Skeletal muscle satellite cell (primary cell): ENCODE results near the gene EPM2A. TPM values are rescaled to one million over a fixed set of nuclear protein-coding genes. Genes with fewer than 3 reads are reported as not detected.

Experiments
- H3K27me3 ChIP-seq: 2 replicates; pipeline ENCODE4 v1.7.0; 2013; ENCODE audit warnings: low read length; ENCODE audit not compliant: control insufficient read depth, insufficient read depth
- H3K36me3 ChIP-seq: 2 replicates; pipeline ENCODE4 v1.7.0; 2013; ENCODE audit warnings: mild to moderate bottlenecking, control low read depth, low read length; ENCODE audit not compliant: insufficient read depth
- H3K4me1 ChIP-seq: 2 replicates; pipeline ENCODE4 v1.7.0; 2013; ENCODE audit warnings: low read length; ENCODE audit not compliant: control insufficient read depth, insufficient read depth
- H3K4me2 ChIP-seq: 2 replicates; pipeline ENCODE4 v1.7.0; 2013; ENCODE audit warnings: mild to moderate bottlenecking, low read length
- H3K4me3 ChIP-seq: 2 replicates; pipeline ENCODE4 v1.7.0; 2013; ENCODE audit warnings: low read length
- H3K9ac ChIP-seq: 2 replicates; pipeline ENCODE4 v1.7.0; 2013; ENCODE audit warnings: mild to moderate bottlenecking, low read depth, low read length, moderate library complexity
- H3K9me3 ChIP-seq: replicated peaks from 2 replicates; pipeline ENCODE4 v1.7.0; 2013; ENCODE audit warnings: mild to moderate bottlenecking, control low read depth, low read length
- total RNA-seq: library from RNA; depleted of rRNA; stranded (reverse); fragments of >200 nt; gene quantifications from 2 replicates; pipeline ENCODE4 v1.2.3, GENCODE V29; 2012; rRNA removed

The EPM2A gene
- total RNA-seq = 2.8 and 3.5 TPM in 2 replicates

- H3K9me3 ChIP-seq = no peaks in the 10 kb centered on the region
- H3K4me2 ChIP-seq = peak within 1 kb of the TSS; percentile 91
- peak within 1 kb of the TSS; percentile 91 for H3K9ac ChIP-seq
- H3K36me3 ChIP-seq = no peaks in the 10 kb centered on the region
- H3K4me1 ChIP-seq = peaks cover 15% of the 10 kb centered on the region
- H3K27me3 ChIP-seq = no peaks in the 10 kb centered on the region
- H3K4me3 ChIP-seq = peak within 1 kb of the TSS; percentile 94
Measured at GRCh38 chr6:145735356-145736165, at the start of gene EPM2A. Gene EPM2A, minus strand, starts transcription at chr6:145735520. Its CDS starts 22 bp downstream, at chr6:145735498.

GRCh38 chr6:145784683-145785082, 49.4 kb upstream of the EPM2A start:
- Histone ChIP-seq H3K27me3 (no peaks in the 10 kb centered on the region), H3K4me3 (no peak overlapping the region), H3K9ac (no peak overlapping the region), H3K4me2 (no peak overlapping the region), H3K4me1 (no peaks in the 10 kb centered on the region), H3K36me3 (peaks cover 10% of the 10 kb centered on the region), H3K9me3 (no peaks in the 10 kb centered on the region)

- H3K9me3 ChIP-seq = no peaks in the 10 kb centered on the region
Measured at GRCh38 chr6:145783796-145784195, 48.5 kb upstream of the EPM2A start.

GRCh38 chr6:145772846-145773245, 37.5 kb upstream of the EPM2A start:
- H3K9me3 ChIP-seq = no peaks in the 10 kb centered on the region
- no peaks in the 10 kb centered on the region for H3K4me1 ChIP-seq
- no peak overlapping the region for H3K4me2 ChIP-seq
- H3K27me3 ChIP-seq = no peaks in the 10 kb centered on the region
- no peaks in the 10 kb centered on the region for H3K36me3 ChIP-seq
- H3K4me3 ChIP-seq = no peak overlapping the region
- no peak overlapping the region for H3K9ac ChIP-seq

More at GRCh38 chr6:145783796-145784195, 48.5 kb upstream of the EPM2A start:
- H3K4me1 ChIP-seq = no peaks in the 10 kb centered on the region
- no peak overlapping the region for H3K4me2 ChIP-seq
- H3K9ac ChIP-seq = no peak overlapping the region
- no peaks in the 10 kb centered on the region for H3K27me3 ChIP-seq
- no peak overlapping the region for H3K4me3 ChIP-seq
- peaks cover 10% of the 10 kb centered on the region for H3K36me3 ChIP-seq

- Histone ChIP-seq H3K27me3 (no peaks in the 10 kb centered on the region), H3K9ac (no peak overlapping the region), H3K4me2 (no peak overlapping the region), H3K4me1 (no peaks in the 10 kb centered on the region), H3K36me3 (no peaks in the 10 kb centered on the region), H3K4me3 (no peak overlapping the region), H3K9me3 (no peaks in the 10 kb centered on the region)
Measured at GRCh38 chr6:145765449-145765848, 30.1 kb upstream of the EPM2A start.

- Histone ChIP-seq H3K9ac (no peak overlapping the region), H3K9me3 (no peaks in the 10 kb centered on the region), H3K36me3 (no peaks in the 10 kb centered on the region), H3K4me1 (no peaks in the 10 kb centered on the region), H3K4me2 (no peak overlapping the region), H3K27me3 (no peaks in the 10 kb centered on the region), H3K4me3 (no peak overlapping the region)
Measured at GRCh38 chr6:145763742-145764141, 28.4 kb upstream of the EPM2A start.

GRCh38 chr6:145761584-145761983, 26.3 kb upstream of the EPM2A start:
- H3K4me1 ChIP-seq = peaks cover under 1% of the 10 kb centered on the region
- H3K4me2 ChIP-seq = no peak overlapping the region
- H3K27me3 ChIP-seq = no peaks in the 10 kb centered on the region
- H3K4me3 ChIP-seq = no peak overlapping the region
- H3K36me3 ChIP-seq = no peaks in the 10 kb centered on the region
- H3K9ac ChIP-seq = no peak overlapping the region
- no peaks in the 10 kb centered on the region for H3K9me3 ChIP-seq

GRCh38 chr6:145758113-145758512, 22.8 kb upstream of the EPM2A start:
- no peak overlapping the region for H3K9ac ChIP-seq
- H3K36me3 ChIP-seq = no peaks in the 10 kb centered on the region
- no peak overlapping the region for H3K4me2 ChIP-seq
- H3K27me3 ChIP-seq = no peaks in the 10 kb centered on the region
- H3K4me1 ChIP-seq = peaks cover 3% of the 10 kb centered on the region
- no peak overlapping the region for H3K4me3 ChIP-seq
- no peaks in the 10 kb centered on the region for H3K9me3 ChIP-seq

- H3K27me3 ChIP-seq = no peaks in the 10 kb centered on the region
- no peaks in the 10 kb centered on the region for H3K36me3 ChIP-seq
- no peak overlapping the region for H3K9ac ChIP-seq
- H3K9me3 ChIP-seq = no peaks in the 10 kb centered on the region
- H3K4me3 ChIP-seq = no peak overlapping the region
- H3K4me1 ChIP-seq = peaks cover 3% of the 10 kb centered on the region
- no peak overlapping the region for H3K4me2 ChIP-seq
Measured at GRCh38 chr6:145756170-145756662, 20.9 kb upstream of the EPM2A start.

- Histone ChIP-seq H3K4me1 (peaks cover 3% of the 10 kb centered on the region), H3K36me3 (no peaks in the 10 kb centered on the region), H3K4me2 (no peak overlapping the region)
Measured at GRCh38 chr6:145755682-145756081, 20.4 kb upstream of the EPM2A start.

GRCh38 chr6:145752638-145753037, 17.3 kb upstream of the EPM2A start:
- Histone ChIP-seq H3K4me1 (peaks cover 14% of the 10 kb centered on the region), H3K4me3 (no peak overlapping the region), H3K27me3 (no peaks in the 10 kb centered on the region), H3K9me3 (no peaks in the 10 kb centered on the region), H3K36me3 (no peaks in the 10 kb centered on the region), H3K4me2 (no peak overlapping the region), H3K9ac (no peak overlapping the region)

More at GRCh38 chr6:145755682-145756081, 20.4 kb upstream of the EPM2A start:
- no peak overlapping the region for H3K4me3 ChIP-seq
- H3K27me3 ChIP-seq = no peaks in the 10 kb centered on the region
- H3K9ac ChIP-seq = no peak overlapping the region
- no peaks in the 10 kb centered on the region for H3K9me3 ChIP-seq

GRCh38 chr6:145749632-145750031, 14.3 kb upstream of the EPM2A start:
- Histone ChIP-seq H3K9me3 (no peaks in the 10 kb centered on the region), H3K27me3 (no peaks in the 10 kb centered on the region), H3K4me1 (peaks cover 11% of the 10 kb centered on the region), H3K4me2 (peak overlapping the region; percentile 26), H3K36me3 (no peaks in the 10 kb centered on the region), H3K4me3 (peak overlapping the region; percentile 28), H3K9ac (peak overlapping the region; percentile 26)
